Keratinocyte (primary cell): ENCODE data around the gene SCP2. TPM values are rescaled to one million over a fixed set of nuclear protein-coding genes. Genes with fewer than 3 reads are reported as not detected.

Experiments
- DNase-seq: peaks from one replicate; pipeline ENCODE4 v3.0.0-alpha.2; 2011; ENCODE audit warnings: low read depth, missing footprints, low spot score
- FAIRE-seq: peaks from 2 replicates; lab custom pipeline; 2011; peaks lifted over from hg19 to GRCh38; lab: Jason Lieb, UNC
- H2AFZ ChIP-seq: 2 replicates; pipeline ENCODE4 v1.6.0; 2012; ENCODE audit warnings: low read length, control low read depth, inconsistent platforms; ENCODE audit not compliant: control insufficient read depth
- H3K27ac ChIP-seq: 2 replicates; pipeline ENCODE4 v1.5.1; 2011; ENCODE audit warnings: low read length; ENCODE audit not compliant: control insufficient read depth, insufficient read depth
- H3K27me3 ChIP-seq: 3 replicates; pipeline ENCODE4 v1.6.0; 2011; ENCODE audit warnings: low read length; ENCODE audit not compliant: control insufficient read depth, insufficient read depth; ENCODE audit errors: extremely low read depth
- H3K36me3 ChIP-seq, 2 experiments: 2 replicates in 1 of 2; 3 replicates in 1 of 2; pipeline ENCODE4 v1.5.1; 2011; ENCODE audit warnings: low read length in 2 of 2, mild to moderate bottlenecking in 1 of 2; ENCODE audit not compliant: control insufficient read depth in 2 of 2, insufficient read depth in 2 of 2; ENCODE audit errors: extremely low read depth in 1 of 2
- H3K4me1 ChIP-seq: 3 replicates; pipeline ENCODE4 v1.5.1; 2011; ENCODE audit warnings: low read length; ENCODE audit not compliant: control insufficient read depth, insufficient read depth; ENCODE audit errors: extremely low read depth
- H3K4me2 ChIP-seq: 3 replicates; pipeline ENCODE4 v1.6.0; 2011; ENCODE audit warnings: low read depth, low read length; ENCODE audit not compliant: control insufficient read depth, insufficient read depth; ENCODE audit errors: extremely low read depth
- H3K4me3 ChIP-seq, 3 experiments: fragments of 200-600 bp in 1 of 3; sonication (generic) in 1 of 3; 2 replicates in 2 of 3; 3 replicates in 1 of 3; pipeline ENCODE4 v1.5.1; 2011 to 2016; ENCODE audit warnings: low read length in 3 of 3, mild to moderate bottlenecking in 3 of 3, control low read depth in 2 of 3, inconsistent platforms in 1 of 3, low read depth in 1 of 3, mixed read lengths in 1 of 3, mixed run types in 1 of 3, moderate library complexity in 1 of 3; ENCODE audit not compliant: control insufficient read depth in 2 of 3, insufficient read depth in 2 of 3; ENCODE audit errors: extremely low read depth in 1 of 3
- H3K79me2 ChIP-seq: 2 replicates; pipeline ENCODE4 v1.6.0; 2012; ENCODE audit warnings: low read length; ENCODE audit not compliant: control insufficient read depth, insufficient read depth
- H3K9ac ChIP-seq: 3 replicates; pipeline ENCODE4 v1.6.0; 2011; ENCODE audit warnings: low read length; ENCODE audit not compliant: control insufficient read depth, insufficient read depth; ENCODE audit errors: extremely low read depth
- H3K9me1 ChIP-seq: 3 replicates; pipeline ENCODE4 v1.6.0; 2011; ENCODE audit warnings: low read length; ENCODE audit not compliant: control insufficient read depth, insufficient read depth; ENCODE audit errors: extremely low read depth
- H3K9me3 ChIP-seq: 2 replicates; pipeline ENCODE4 v1.5.1; 2012; ENCODE audit warnings: low read depth, low read length; ENCODE audit not compliant: control insufficient read depth
- H4K20me1 ChIP-seq: 3 replicates; pipeline ENCODE4 v1.6.0; 2011; ENCODE audit warnings: low read length; ENCODE audit not compliant: control insufficient read depth, insufficient read depth; ENCODE audit errors: extremely low read depth
- EZH2 ChIP-seq: IDR thresholded peaks from one replicate; pipeline ENCODE4 v1.6.1; 2012; ENCODE audit warnings: inconsistent platforms, mild to moderate bottlenecking, low read length, moderate library complexity
- dilution Hi-C: fragments of 300-500 bp; cut with MboI; formaldehyde crosslinking; loops from one replicate; pipeline ENCODE4 v1.7.0; 2020; ENCODE audit warnings: low sequenced_read_pairs; ENCODE audit not compliant: extremely low pct_ligation_motif_present
- polyA plus RNA-seq, 5 experiments: library from polyadenylated mRNA; depleted of rRNA in 3 of 5; stranded (reverse) in 3 of 5; stranded (forward) in 1 of 5; unstranded in 1 of 5; fragments of >200 nt; gene quantifications; 1 replicate in 1 of 5; 2 replicates in 3 of 5; 3 replicates in 1 of 5; pipeline versions ENCODE4 v1.2.1 to v1.2.3, GENCODE V29; 2011 to 2012; ENCODE audit warnings: missing spikeins in 2 of 5, low read depth in 1 of 5, low replicate concordance in 1 of 5
- TF ChIP-seq, protein P1 (sequence below), 3 experiments: IDR thresholded peaks in 1 of 3; conservative IDR thresholded peaks in 1 of 3; optimal IDR thresholded peaks in 1 of 3; 2 replicates in 2 of 3; 3 replicates in 1 of 3; pipeline versions ENCODE3 to v1.5.1; 2011; ENCODE audit warnings: low read length in 3 of 3, mild to moderate bottlenecking in 3 of 3, moderate library complexity in 2 of 3, control low read depth in 1 of 3, inconsistent platforms in 1 of 3; ENCODE audit not compliant: insufficient read depth in 2 of 3; ENCODE audit errors: extremely low read depth in 1 of 3

SCP2 gene
- polyA plus RNA-seq, 1 donor (not counting 4 experiments of a cell fraction or from before 2014, with no cell fraction given) = 116 TPM

DNA sequence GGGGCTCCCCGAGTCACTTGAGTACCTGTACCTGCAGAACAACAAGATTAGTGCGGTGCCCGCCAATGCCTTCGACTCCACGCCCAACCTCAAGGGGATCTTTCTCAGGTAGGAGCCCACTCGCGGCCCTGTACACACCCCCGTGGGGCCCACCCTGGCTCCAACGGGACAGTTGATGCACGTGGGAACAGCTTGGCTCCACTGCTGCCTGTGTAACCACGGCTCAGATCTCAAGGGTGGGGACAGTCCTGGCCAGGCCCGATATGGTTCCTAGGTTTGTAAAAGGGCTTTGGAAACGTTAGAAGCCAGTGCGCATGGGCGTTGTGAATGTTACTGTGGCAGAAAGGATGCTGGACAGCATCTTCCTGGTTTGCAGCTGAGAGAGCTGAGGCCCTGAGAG is 153.7 kb downstream of the SCP2 start:
- dilution Hi-C loops = no loop called here
- FAIRE-seq = no peak
- TF ChIP-seq, protein P1, sequence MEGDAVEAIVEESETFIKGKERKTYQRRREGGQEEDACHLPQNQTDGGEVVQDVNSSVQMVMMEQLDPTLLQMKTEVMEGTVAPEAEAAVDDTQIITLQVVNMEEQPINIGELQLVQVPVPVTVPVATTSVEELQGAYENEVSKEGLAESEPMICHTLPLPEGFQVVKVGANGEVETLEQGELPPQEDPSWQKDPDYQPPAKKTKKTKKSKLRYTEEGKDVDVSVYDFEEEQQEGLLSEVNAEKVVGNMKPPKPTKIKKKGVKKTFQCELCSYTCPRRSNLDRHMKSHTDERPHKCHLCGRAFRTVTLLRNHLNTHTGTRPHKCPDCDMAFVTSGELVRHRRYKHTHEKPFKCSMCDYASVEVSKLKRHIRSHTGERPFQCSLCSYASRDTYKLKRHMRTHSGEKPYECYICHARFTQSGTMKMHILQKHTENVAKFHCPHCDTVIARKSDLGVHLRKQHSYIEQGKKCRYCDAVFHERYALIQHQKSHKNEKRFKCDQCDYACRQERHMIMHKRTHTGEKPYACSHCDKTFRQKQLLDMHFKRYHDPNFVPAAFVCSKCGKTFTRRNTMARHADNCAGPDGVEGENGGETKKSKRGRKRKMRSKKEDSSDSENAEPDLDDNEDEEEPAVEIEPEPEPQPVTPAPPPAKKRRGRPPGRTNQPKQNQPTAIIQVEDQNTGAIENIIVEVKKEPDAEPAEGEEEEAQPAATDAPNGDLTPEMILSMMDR (optimal IDR thresholded peaks at IDR 0.05 in 1 of 3, IDR thresholded peaks at IDR 0.05 in 1 of 3, conservative IDR thresholded peaks at IDR 0.05 in 1 of 3; ENCODE audit: extremely low read depth in 1 of 3, insufficient read depth in 2 of 3, low read length in 3 of 3) = no peak
- TF ChIP-seq EZH2 = no peak

DNA sequence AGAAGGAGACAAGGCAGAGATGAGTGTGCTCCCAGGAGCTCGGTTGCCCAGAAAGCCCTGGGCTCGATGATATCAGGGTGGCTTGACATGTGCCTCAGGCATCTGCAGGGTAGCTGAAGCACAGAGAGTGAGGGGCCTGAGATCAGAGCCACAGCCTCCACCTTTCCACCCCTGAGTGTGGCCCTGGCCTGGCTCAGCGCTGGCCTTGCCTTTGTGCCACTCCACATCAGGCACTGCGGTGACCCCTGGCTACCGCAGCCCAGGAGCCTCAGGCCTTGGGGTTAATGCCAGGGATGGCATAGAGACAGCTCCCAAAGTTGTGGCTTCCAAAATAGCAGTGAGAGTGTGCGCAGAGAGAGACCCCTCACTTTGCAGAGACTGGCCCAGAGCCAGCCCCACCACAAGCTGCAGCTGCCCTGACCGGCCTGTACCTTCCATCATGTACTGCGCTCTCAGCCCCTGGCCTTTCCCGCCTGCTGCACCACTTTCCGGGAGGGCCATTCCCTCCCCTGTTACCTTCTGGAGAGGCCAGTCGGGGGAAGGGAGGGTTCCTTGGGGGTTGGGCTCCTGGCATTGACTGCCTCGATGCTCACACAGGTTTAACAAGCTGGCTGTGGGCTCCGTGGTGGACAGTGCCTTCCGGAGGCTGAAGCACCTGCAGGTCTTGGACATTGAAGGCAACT is 154.4 kb downstream of the SCP2 start:
- H3K4me1 ChIP-seq = no peaks in the 10 kb centered on the region
- H3K9me1 ChIP-seq = no peaks in the 10 kb centered on the region
- H3K9ac ChIP-seq = no peak overlapping the region
- dilution Hi-C loops = no loop called here
- H3K4me3 ChIP-seq = no peak overlapping the region
- no peaks in the 10 kb centered on the region for H3K9me3 ChIP-seq
- no peaks in the 10 kb centered on the region for H3K36me3 ChIP-seq
- H3K27me3 ChIP-seq = peaks cover 5% of the 10 kb centered on the region
- no peaks in the 10 kb centered on the region for H3K79me2 ChIP-seq
- DNase-seq (no peak), FAIRE-seq (no peak)
- TF ChIP-seq, protein P1 (optimal IDR thresholded peaks at IDR 0.05 in 1 of 3, IDR thresholded peaks at IDR 0.05 in 1 of 3, conservative IDR thresholded peaks at IDR 0.05 in 1 of 3; ENCODE audit: extremely low read depth in 1 of 3, insufficient read depth in 2 of 3, low read length in 3 of 3) = no peak
- TF ChIP-seq EZH2 = no peak
- no peak overlapping the region for H2AFZ ChIP-seq
- H3K27ac ChIP-seq = no peak overlapping the region
- no peaks in the 10 kb centered on the region for H4K20me1 ChIP-seq
- no peak overlapping the region for H3K4me2 ChIP-seq

More for the DNA sequence above, 153.7 kb downstream of the SCP2 start:
- H2AFZ ChIP-seq = no peak overlapping the region
- H3K4me2 ChIP-seq = no peak overlapping the region
- H3K79me2 ChIP-seq = no peaks in the 10 kb centered on the region
- H3K27ac ChIP-seq = no peak overlapping the region
- no peak for DNase-seq
- H3K36me3 ChIP-seq = no peaks in the 10 kb centered on the region
- no peaks in the 10 kb centered on the region for H3K9me3 ChIP-seq
- no peaks in the 10 kb centered on the region for H3K9me1 ChIP-seq
- no peak overlapping the region for H3K9ac ChIP-seq
- no peaks in the 10 kb centered on the region for H4K20me1 ChIP-seq
- peaks cover 5% of the 10 kb centered on the region for H3K27me3 ChIP-seq
- H3K4me3 ChIP-seq = no peak overlapping the region
- no peaks in the 10 kb centered on the region for H3K4me1 ChIP-seq
